ENCODE data around the gene FHL1.

FHL1 gene

DNA sequence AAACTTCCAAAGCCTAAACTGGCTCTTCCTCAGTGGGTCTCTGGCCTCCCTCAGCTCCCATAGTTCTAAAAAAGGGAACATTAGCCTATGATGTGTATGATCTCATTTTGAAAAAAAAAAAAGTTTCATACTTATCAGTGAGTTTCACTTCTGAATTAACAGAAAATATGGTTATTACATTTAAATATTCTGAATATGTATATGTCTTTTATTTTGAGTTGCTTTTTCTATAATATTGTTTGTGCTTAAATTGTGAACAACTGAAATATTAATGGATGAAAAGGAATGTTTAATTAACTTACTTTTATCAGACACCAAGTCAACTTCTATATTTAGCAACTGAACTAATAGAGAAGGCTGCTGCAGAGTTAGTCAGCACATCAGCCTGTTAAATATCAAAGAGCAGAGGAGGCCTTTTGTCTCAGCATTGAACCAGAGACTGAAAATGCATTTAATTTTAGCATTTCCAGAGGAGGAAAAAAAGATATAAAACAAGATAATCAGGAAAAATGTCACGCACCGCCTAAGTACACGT is 20.4 kb upstream of the FHL1 start:
- Histone ChIP-seq H3K4me2 (peak overlapping the region; percentile 86), H3K79me2 (ENCODE audit: insufficient read depth, low read depth) (no peaks in the 10 kb centered on the region), H3K4me3 (IDR thresholded peaks at IDR 0.05; ENCODE audit: insufficient read depth, low read depth, low read length) (no peak overlapping the region), H4K20me1 (ENCODE audit: insufficient read depth) (no peaks in the 10 kb centered on the region), H3K4me1 (ENCODE audit: low read depth, poor library complexity, severe bottlenecking) (peaks cover 49% of the 10 kb centered on the region), H3K36me3 (ENCODE audit: insufficient read depth) (no peaks in the 10 kb centered on the region), H3K27me3 (ENCODE audit: insufficient read depth, low read depth) (no peaks in the 10 kb centered on the region), H2AFZ (ENCODE audit: low read depth) (peak overlapping the region; percentile 73), H3K9ac (peak overlapping the region; percentile 58), H3K27ac (peak overlapping the region; percentile 93)
- no peak for TF ChIP-seq CTCF (conservative IDR thresholded peaks at IDR 0.05; ENCODE audit: low read depth, low read length)

GRCh38 chrX:136128743-136129142 is 18.6 kb upstream of the FHL1 start:
- no peaks in the 10 kb centered on the region for H3K79me2 ChIP-seq (ENCODE audit: insufficient read depth, low read depth)
- no peaks in the 10 kb centered on the region for H3K36me3 ChIP-seq (ENCODE audit: insufficient read depth)
- H3K9ac ChIP-seq, result no peak overlapping the region
- no peaks in the 10 kb centered on the region for H4K20me1 ChIP-seq (ENCODE audit: insufficient read depth)
- no peak overlapping the region for H3K4me3 ChIP-seq (IDR thresholded peaks at IDR 0.05; ENCODE audit: insufficient read depth, low read depth, low read length)
- no peak overlapping the region for H3K4me2 ChIP-seq
- TF ChIP-seq CTCF (conservative IDR thresholded peaks at IDR 0.05; ENCODE audit: low read depth, low read length), result no peak
- no peak overlapping the region for H3K27ac ChIP-seq
- peaks cover 60% of the 10 kb centered on the region for H3K4me1 ChIP-seq (ENCODE audit: low read depth, poor library complexity, severe bottlenecking)
- H2AFZ ChIP-seq (ENCODE audit: low read depth), result no peak overlapping the region
- H3K27me3 ChIP-seq (ENCODE audit: insufficient read depth, low read depth), result no peaks in the 10 kb centered on the region

DNA sequence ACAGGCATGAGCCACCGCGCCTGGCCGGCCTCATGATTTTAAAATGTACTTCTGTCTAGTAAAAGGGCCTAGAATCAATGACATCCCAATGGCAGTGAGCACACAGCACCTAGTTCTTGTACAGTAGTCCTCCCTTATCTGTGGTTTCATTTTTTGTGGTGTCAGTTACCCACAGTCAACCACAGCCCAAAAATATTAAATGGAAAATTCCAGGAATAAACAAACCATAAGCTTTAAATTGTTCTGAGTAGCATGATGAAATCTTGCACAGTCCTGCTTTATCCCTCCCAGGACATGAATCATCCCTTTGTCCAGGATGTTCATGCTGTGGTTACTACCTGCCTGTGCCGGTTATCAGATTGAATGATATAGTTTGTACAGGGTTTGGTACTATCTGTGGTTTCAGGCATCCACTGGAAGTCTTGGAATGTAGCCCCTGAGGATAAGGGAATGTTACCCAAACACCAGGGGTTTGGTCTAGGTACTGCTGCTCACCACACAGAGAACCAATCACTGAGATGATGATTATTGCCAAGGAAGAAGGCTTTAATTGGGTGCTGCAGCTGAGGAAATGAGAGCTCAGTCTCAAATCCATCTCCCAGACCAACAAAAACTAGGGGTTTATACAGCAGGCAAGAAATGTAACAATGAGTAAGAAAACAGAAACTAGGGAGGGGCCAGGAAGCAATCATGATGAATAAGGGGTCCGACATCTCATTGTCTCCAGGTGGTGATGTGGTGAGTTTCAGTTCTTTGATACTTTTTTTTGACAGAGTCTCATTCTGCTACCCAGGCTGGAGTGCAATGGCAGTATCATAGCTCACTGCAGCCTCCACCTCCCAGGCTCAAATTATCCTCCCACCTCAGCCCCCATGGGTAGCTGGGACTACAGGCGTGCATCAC is 16.2 kb upstream of the FHL1 start:
- Histone ChIP-seq H3K36me3 (ENCODE audit: insufficient read depth) (no peaks in the 10 kb centered on the region), H3K27me3 (ENCODE audit: insufficient read depth, low read depth) (no peaks in the 10 kb centered on the region), H3K79me2 (ENCODE audit: insufficient read depth, low read depth) (no peaks in the 10 kb centered on the region), H2AFZ (ENCODE audit: low read depth) (no peak overlapping the region), H3K4me2 (peak overlapping the region; percentile 8; the same call in 1 of the 2 replicates), H3K9ac (no peak overlapping the region), H3K4me3 (IDR thresholded peaks at IDR 0.05; ENCODE audit: insufficient read depth, low read depth, low read length) (no peak overlapping the region), H4K20me1 (ENCODE audit: insufficient read depth) (no peaks in the 10 kb centered on the region), H3K4me1 (ENCODE audit: low read depth, poor library complexity, severe bottlenecking) (peaks cover 57% of the 10 kb centered on the region), H3K27ac (peak overlapping the region; percentile 69)
- no peak for TF ChIP-seq CTCF (conservative IDR thresholded peaks at IDR 0.05; ENCODE audit: low read depth, low read length)

GRCh38 chrX:136138939-136139338 is 8.4 kb upstream of the FHL1 start:
- Histone ChIP-seq H2AFZ (ENCODE audit: low read depth) (no peak overlapping the region), H3K36me3 (ENCODE audit: insufficient read depth) (no peaks in the 10 kb centered on the region), H3K4me3 (IDR thresholded peaks at IDR 0.05; ENCODE audit: insufficient read depth, low read depth, low read length) (no peak overlapping the region), H3K4me2 (no peak overlapping the region), H3K4me1 (ENCODE audit: low read depth, poor library complexity, severe bottlenecking) (no peaks in the 10 kb centered on the region), H3K79me2 (ENCODE audit: insufficient read depth, low read depth) (no peaks in the 10 kb centered on the region), H3K9ac (no peak overlapping the region), H4K20me1 (ENCODE audit: insufficient read depth) (no peaks in the 10 kb centered on the region), H3K27ac (no peak overlapping the region), H3K27me3 (ENCODE audit: insufficient read depth, low read depth) (no peaks in the 10 kb centered on the region)
- TF ChIP-seq CTCF (conservative IDR thresholded peaks at IDR 0.05; ENCODE audit: low read depth, low read length), result no peak
